HG02981 (cell line): ENCODE results near the gene ULK3.

Experiments used
- ATAC-seq: cut with Tn5 transposase; IDR thresholded peaks from one replicate; pipeline ENCODE4 v1.9.1; 2021; ENCODE audit warnings: mild to moderate bottlenecking, moderate library complexity; ENCODE audit not compliant: unreplicated experiment

The ULK3 gene

GRCh38 chr15:74800559-74801094, 42.3 kb downstream of the ULK3 start:
- no peak for ATAC-seq

- peak; percentile 59 for ATAC-seq
These were observed 42.9 kb downstream of the ULK3 start for GRCh38 chr15:74799856-74800558.

GRCh38 chr15:74799255-74799855, 43.6 kb downstream of the ULK3 start:
- no peak for ATAC-seq

- no peak for ATAC-seq
These were observed 44.3 kb downstream of the ULK3 start for GRCh38 chr15:74798388-74799254.

- ATAC-seq = no peak
These were observed 46.9 kb downstream of the ULK3 start for GRCh38 chr15:74795966-74796625.

- no peak for ATAC-seq
These were observed 48.0 kb downstream of the ULK3 start for GRCh38 chr15:74794970-74795349.

- ATAC-seq = no peak
These were observed 48.5 kb downstream of the ULK3 start for GRCh38 chr15:74794248-74794969.

- no peak for ATAC-seq
These were observed 49.6 kb downstream of the ULK3 start for GRCh38 chr15:74793135-74794028.

- ATAC-seq = no peak
These were observed 50.5 kb downstream of the ULK3 start for GRCh38 chr15:74792227-74793016.

- no peak for ATAC-seq
These were observed 51.3 kb downstream of the ULK3 start for GRCh38 chr15:74791667-74792066.

- no peak for ATAC-seq
These were observed 51.9 kb downstream of the ULK3 start for GRCh38 chr15:74791007-74791406.

- no peak for ATAC-seq
These were observed 52.7 kb downstream of the ULK3 start for GRCh38 chr15:74790080-74790916.

- ATAC-seq = no peak
These were observed 53.2 kb downstream of the ULK3 start for GRCh38 chr15:74789741-74790079.

GRCh38 chr15:74789171-74789631, 53.8 kb downstream of the ULK3 start:
- no peak for ATAC-seq

- peak; percentile 39 for ATAC-seq
These were observed 54.2 kb downstream of the ULK3 start for GRCh38 chr15:74788683-74789151.

GRCh38 chr15:74788042-74788682, 54.8 kb downstream of the ULK3 start:
- ATAC-seq = no peak
